ENCODE measurements around the gene CITED2. TPM values are rescaled to one million over a fixed set of nuclear protein-coding genes. Genes with fewer than 3 reads are reported as not detected.

Gene CITED2
- total RNA-seq, 1 experiment from 2014 or later: 282 TPM

GRCh38 chr6:139330826-139331500 is 43.5 kb downstream of the CITED2 start:
- no peak for DNase-seq (ENCODE audit: low read depth)

DNA sequence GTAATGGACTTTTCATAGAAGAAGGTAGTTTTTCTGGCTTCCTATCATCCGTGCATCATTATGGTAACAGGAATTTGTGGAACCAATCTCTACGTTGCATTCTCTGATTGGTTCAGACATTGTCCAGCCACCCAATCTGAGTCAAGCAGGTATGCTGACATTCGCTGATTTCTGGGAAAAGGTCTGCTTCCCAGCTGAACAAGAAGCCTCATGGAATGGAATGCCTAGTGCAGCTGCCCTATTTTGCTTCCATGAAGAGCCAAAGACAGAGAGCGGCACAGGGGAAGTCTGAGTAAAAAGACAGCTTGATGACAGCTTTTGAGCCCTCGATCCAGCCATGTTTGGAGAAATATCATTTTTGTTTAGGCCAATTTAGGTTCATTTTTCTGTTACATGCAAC is 44.1 kb downstream of the CITED2 start:
- no peak for DNase-seq (ENCODE audit: low read depth)

DNA sequence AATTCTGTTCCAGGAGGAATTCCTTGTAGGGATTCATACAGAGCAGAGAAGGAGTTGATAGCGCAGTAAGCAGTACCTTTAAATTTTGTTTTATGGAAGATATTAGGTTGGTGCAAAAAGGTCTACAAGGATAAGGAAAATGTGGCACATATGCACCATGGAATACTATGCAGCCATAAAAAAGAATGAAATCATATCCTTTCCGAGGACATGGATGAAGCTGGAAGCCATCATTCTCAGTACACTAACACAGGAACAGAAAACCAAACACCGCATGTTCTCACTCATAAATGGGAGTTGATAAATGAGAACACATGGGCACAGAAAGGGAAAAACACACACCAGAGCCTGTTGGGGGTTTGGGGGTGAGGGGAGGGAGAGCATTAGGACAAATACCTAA is 45.2 kb downstream of the CITED2 start:
- DNase-seq (ENCODE audit: low read depth): no peak

DNA sequence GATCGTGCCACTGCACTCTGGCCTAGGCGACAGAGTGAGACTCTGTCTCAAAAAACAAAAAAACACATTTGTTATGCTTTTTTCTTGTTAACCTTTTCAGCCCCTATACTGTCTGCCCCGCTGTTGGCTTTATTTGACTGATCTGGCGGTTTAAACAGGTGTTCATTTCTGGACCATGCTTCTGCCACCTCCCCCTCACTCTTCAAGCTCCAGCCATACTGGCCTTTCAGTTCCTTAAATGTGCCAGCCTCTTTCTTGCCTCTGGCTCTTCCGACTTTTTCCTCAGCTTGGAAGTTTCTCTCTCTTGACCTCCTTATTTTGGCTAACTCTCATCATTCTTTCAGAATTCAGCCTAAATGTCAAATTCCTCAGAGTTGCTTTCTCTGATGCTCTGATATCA is 47.4 kb downstream of the CITED2 start:
- DNase-seq (ENCODE audit: low read depth): no peak

GRCh38 chr6:139325686-139326085 is 48.8 kb downstream of the CITED2 start:
- no peak for DNase-seq (ENCODE audit: low read depth)

DNA sequence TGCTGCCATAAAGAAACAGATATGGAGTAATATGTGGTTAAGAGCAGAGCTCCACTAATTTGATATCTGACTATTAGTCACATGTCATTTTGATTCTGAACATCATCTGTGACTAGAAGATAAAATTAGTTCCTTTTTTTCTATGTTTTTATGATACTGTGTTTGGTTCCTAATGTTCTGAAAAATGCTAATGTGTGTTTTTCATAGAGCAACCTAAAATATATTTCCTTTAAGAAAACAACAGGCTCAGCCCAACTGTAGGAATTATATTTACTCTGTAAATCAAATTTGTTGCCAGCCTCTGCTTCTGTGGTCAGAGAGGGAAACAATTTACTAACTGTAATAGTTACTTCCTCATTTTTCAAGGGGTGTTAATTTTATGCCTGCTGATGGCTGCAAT is 49.3 kb downstream of the CITED2 start:
- DNase-seq (ENCODE audit: low read depth): no peak

GRCh38 chr6:139324301-139324555 is 50.2 kb downstream of the CITED2 start:
- no peak for DNase-seq (ENCODE audit: low read depth)

- peak; percentile 87 for DNase-seq (ENCODE audit: low read depth)
These were observed 50.7 kb downstream of the CITED2 start for GRCh38 chr6:139323511-139324300.

Other genes with a start within 250 kb of the CITED2 start
- gene HECA, start 239.6 kb downstream of the CITED2 start, total RNA-seq (2014; rRNA removed; shearing (Covaris generic)): 9.9 and 15.2 TPM in 2 replicates
- 0.10 and 0.17 TPM in 2 replicates for gene TXLNB, start 82.7 kb downstream of the CITED2 start, total RNA-seq (2014; rRNA removed; shearing (Covaris generic))

Data from M059J (cell line).